OCI-LY1 (cell line): ENCODE measurements around the gene GALNT13.

ENCODE experiments used
- EZH2 ChIP-seq: fragments of 200-600 bp; sonication (generic), shearing (Covaris generic); IDR thresholded peaks from 2 replicates; pipeline ENCODE4 v1.8.0; 2017; ENCODE audit warnings: borderline replicate concordance, mixed run types, mild to moderate bottlenecking, antibody characterized with exemption, low read length, moderate library complexity, mixed read lengths
- TF ChIP-seq, protein P1 (sequence below): fragments of 200-600 bp; sonication (generic), shearing (Covaris generic); IDR thresholded peaks from 2 replicates; pipeline ENCODE4 v1.5.1; 2017; ENCODE audit warnings: mild to moderate bottlenecking, antibody characterized with exemption, low read length, moderate library complexity, mixed read lengths

GRCh38 chr2:154247503-154247902 is 375.8 kb downstream of the GALNT13 start:
- no peak for TF ChIP-seq EZH2
- TF ChIP-seq, protein P1, sequence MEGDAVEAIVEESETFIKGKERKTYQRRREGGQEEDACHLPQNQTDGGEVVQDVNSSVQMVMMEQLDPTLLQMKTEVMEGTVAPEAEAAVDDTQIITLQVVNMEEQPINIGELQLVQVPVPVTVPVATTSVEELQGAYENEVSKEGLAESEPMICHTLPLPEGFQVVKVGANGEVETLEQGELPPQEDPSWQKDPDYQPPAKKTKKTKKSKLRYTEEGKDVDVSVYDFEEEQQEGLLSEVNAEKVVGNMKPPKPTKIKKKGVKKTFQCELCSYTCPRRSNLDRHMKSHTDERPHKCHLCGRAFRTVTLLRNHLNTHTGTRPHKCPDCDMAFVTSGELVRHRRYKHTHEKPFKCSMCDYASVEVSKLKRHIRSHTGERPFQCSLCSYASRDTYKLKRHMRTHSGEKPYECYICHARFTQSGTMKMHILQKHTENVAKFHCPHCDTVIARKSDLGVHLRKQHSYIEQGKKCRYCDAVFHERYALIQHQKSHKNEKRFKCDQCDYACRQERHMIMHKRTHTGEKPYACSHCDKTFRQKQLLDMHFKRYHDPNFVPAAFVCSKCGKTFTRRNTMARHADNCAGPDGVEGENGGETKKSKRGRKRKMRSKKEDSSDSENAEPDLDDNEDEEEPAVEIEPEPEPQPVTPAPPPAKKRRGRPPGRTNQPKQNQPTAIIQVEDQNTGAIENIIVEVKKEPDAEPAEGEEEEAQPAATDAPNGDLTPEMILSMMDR = no peak
